Activated B cell treated with CpG ODN at 0.5 μM for 24 hours (primary cell): ENCODE measurements around the gene SCP2. TPM values are rescaled to one million over a fixed set of nuclear protein-coding genes. Genes with fewer than 3 reads are reported as not detected.

Experiments
- ATAC-seq: fragments of 200-7000 bp; cut with Tn5 transposase; one replicate; pipeline ENCODE4 v1.10.0; 2021; ENCODE audit warnings: low read depth, mild to moderate bottlenecking, moderate library complexity
- CTCF ChIA-PET: fragments of 350-600 bp; sonication (Branson Sonifier 250); formaldehyde crosslinking; loops from one replicate; lab custom pipeline; 2021; ENCODE audit warnings: antibody characterized with exemption; lab: Charles Lee
- POLR2A ChIA-PET: fragments of 350-600 bp; sonication (Branson Sonifier 250); formaldehyde crosslinking; loops from one replicate; lab custom pipeline; 2021; ENCODE audit warnings: antibody characterized with exemption; lab: Charles Lee
- DNase-seq: peaks from one replicate; pipeline ENCODE4 v3.0.0; 2022
- H3K27ac Mint-ChIP-seq: one replicate; pipeline ENCODE4 v1.8.0; 2020; ENCODE audit warnings: mixed read lengths
- H3K27me3 Mint-ChIP-seq: one replicate; pipeline ENCODE4 v1.8.0; 2021; ENCODE audit warnings: mixed read lengths
- H3K36me3 Mint-ChIP-seq: one replicate; pipeline ENCODE4 v1.8.0; 2021; ENCODE audit warnings: low read depth, mixed read lengths
- H3K4me1 Mint-ChIP-seq: one replicate; pipeline ENCODE4 v1.8.0; 2021; ENCODE audit warnings: mixed read lengths
- H3K4me3 Mint-ChIP-seq: one replicate; pipeline ENCODE4 v1.8.0; 2020; ENCODE audit warnings: mild to moderate bottlenecking, mixed read lengths
- H3K9me3 Mint-ChIP-seq: one replicate; pipeline ENCODE4 v1.8.0; 2020; ENCODE audit warnings: mixed read lengths
- CTCF ChIP-seq: fragments of 200-600 bp; IDR thresholded peaks from one replicate; pipeline ENCODE4 v1.8.0; 2022; ENCODE audit warnings: antibody characterized with exemption, mild to moderate bottlenecking
- intact Hi-C: fragments of 100-400 bp; cut with micrococcal nuclease; formaldehyde crosslinking; loops from one replicate; pipeline ENCODE4 v1.15.1; 2024
- total RNA-seq: library from RNA; stranded (reverse); gene quantifications from 2 replicates; pipeline ENCODE4 v1.2.3, GENCODE V29; 2022

Gene SCP2
- total RNA-seq, 1 donor from 2014 or later: 72.2 TPM

- H3K27ac Mint-ChIP-seq: no peak overlapping the region
- H3K36me3 Mint-ChIP-seq: no peaks in the 10 kb centered on the region
- CTCF ChIA-PET: no interaction called here
Observed at GRCh38 chr1:53085405-53085804, 158.3 kb downstream of the SCP2 start.

GRCh38 chr1:53086491-53087070, 159.5 kb downstream of the SCP2 start:
- no peak for ATAC-seq
- H3K4me1 Mint-ChIP-seq: no peaks in the 10 kb centered on the region
- no peak for DNase-seq
- no peak overlapping the region for H3K27ac Mint-ChIP-seq
- ChIA-PET POLR2A (no interaction called here), CTCF (no interaction called here)
- H3K9me3 Mint-ChIP-seq: no peaks in the 10 kb centered on the region
- intact Hi-C loops: no loop called here
- H3K36me3 Mint-ChIP-seq: no peaks in the 10 kb centered on the region
- no peak overlapping the region for H3K4me3 Mint-ChIP-seq
- no peak for TF ChIP-seq CTCF
- no peaks in the 10 kb centered on the region for H3K27me3 Mint-ChIP-seq

More at GRCh38 chr1:53085405-53085804, 158.3 kb downstream of the SCP2 start:
- no peaks in the 10 kb centered on the region for H3K4me1 Mint-ChIP-seq
- H3K27me3 Mint-ChIP-seq: no peaks in the 10 kb centered on the region
- intact Hi-C loops: no loop called here
- DNase-seq: no peak
- TF ChIP-seq CTCF: no peak
- POLR2A ChIA-PET: no interaction called here
- H3K4me3 Mint-ChIP-seq: no peak overlapping the region
- no peaks in the 10 kb centered on the region for H3K9me3 Mint-ChIP-seq
- ATAC-seq: no peak

- TF ChIP-seq CTCF: no peak
- no peaks in the 10 kb centered on the region for H3K9me3 Mint-ChIP-seq
- POLR2A ChIA-PET: no interaction called here
Observed at GRCh38 chr1:53087332-53088285, 160.5 kb downstream of the SCP2 start.

GRCh38 chr1:53088616-53089300, 161.7 kb downstream of the SCP2 start:
- H3K4me3 Mint-ChIP-seq: no peak overlapping the region
- H3K4me1 Mint-ChIP-seq: no peaks in the 10 kb centered on the region
- no peaks in the 10 kb centered on the region for H3K36me3 Mint-ChIP-seq
- POLR2A ChIA-PET: no interaction called here
- no peaks in the 10 kb centered on the region for H3K27me3 Mint-ChIP-seq
- ATAC-seq (no peak), DNase-seq (no peak)
- H3K9me3 Mint-ChIP-seq: no peaks in the 10 kb centered on the region
- CTCF ChIA-PET: no interaction called here
- no peak overlapping the region for H3K27ac Mint-ChIP-seq
- TF ChIP-seq CTCF: no peak
- intact Hi-C loops: no loop called here

More at GRCh38 chr1:53087332-53088285, 160.5 kb downstream of the SCP2 start:
- H3K4me3 Mint-ChIP-seq: no peak overlapping the region
- H3K27me3 Mint-ChIP-seq: no peaks in the 10 kb centered on the region
- no peaks in the 10 kb centered on the region for H3K4me1 Mint-ChIP-seq
- DNase-seq (no peak), ATAC-seq (no peak)
- CTCF ChIA-PET: no interaction called here
- no peaks in the 10 kb centered on the region for H3K36me3 Mint-ChIP-seq
- H3K27ac Mint-ChIP-seq: no peak overlapping the region
- intact Hi-C loops: no loop called here
